Globus pallidus (tissue), 1 donor: ENCODE measurements around the gene ZNF836.
"Not testable (repeated sequence)": the region's sequence is repeated elsewhere in the genome, so short reads cannot be mapped to it uniquely, and the experiment has no call there.

ENCODE experiments used
- DNase-seq: peaks from one replicate; pipeline ENCODE4 v3.0.0-alpha.2; 2015; ENCODE audit warnings: low spot score

Gene ZNF836

DNA sequence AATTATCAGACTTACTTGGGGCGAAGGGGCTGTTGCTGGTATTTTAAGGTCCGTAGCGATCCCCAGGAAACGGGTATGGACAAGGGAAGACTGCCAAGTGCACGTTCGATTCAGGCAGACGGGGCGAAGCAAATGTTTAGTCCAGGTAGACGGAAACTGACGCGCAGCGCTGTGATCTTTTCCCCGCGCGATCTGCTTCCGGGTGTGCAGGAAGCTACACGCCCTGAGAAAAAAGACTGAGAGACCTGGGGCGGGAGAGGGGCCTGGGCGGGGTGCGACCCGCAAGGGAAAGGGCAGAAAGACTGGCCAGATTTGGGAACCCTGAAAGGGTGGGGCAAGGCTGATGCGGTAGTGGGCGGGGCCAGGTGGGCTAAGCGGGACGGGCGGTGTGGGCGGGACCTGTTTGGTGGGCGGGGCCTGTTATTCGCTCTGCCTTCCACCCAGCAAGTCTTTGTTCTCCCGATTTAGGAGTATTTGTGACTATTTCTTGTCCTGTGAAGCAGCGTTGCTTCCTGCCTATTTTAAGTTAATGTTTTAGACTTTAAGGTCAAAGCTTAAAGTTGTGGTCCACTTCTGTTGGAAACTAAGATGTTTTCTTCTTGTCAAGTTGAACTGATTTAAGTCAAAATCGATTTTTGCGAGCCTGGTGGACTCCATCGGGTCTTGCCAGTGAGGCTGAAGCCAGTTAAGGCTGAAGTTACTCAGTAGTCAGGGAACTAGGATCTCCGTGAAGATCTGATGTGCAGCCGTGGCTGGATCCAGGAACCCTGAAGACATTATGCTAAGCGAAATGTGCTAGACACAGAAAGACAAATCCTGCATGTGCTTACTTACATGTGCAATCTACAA lies at the start of gene ZNF836:
Gene ZNF836, minus strand, starts transcription at position 301 of the 849 bp plus-strand sequence. CDS start 3,549 bp downstream, outside the sequence.
- peak; percentile 81 for DNase-seq

DNA sequence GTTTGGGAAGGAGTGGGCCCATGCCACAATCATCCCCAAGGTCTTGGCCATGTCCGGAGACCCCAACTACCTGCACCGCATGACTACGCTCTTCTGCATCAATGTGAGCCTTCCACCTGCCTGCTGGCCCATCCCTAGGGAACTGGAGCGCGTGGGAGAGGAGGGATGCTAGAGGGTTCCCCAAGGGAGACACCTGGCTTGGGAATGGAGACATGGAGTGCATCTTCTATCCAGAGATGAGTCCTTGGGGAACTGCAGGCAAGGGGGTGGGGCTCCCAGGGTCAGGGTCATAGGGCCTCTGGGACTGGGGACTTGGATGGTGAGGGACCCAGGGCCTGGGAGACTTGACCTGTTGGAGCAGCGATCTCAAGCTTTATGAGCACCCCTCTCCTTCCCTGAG lies 49.6 kb upstream of the ZNF836 start:
- no peak for DNase-seq

DNA sequence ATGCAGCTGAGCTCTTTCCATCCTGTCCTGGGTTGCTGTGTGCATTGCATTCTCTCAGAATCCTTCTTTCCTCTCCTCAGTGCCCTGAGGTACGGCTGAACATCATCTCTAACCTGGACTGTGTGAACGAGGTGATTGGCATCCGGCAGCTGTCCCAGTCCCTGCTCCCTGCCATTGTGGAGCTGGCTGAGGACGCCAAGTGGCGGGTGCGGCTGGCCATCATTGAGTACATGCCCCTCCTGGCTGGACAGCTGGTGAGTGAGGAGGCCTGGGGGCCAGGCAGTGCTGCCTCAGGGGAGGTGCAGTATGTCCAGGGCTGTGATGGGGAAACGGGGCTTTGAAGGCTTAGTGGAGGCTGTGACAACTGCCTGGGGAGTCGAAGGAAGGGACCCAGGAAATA lies 48.2 kb upstream of the ZNF836 start:
- DNase-seq, result no peak

DNA sequence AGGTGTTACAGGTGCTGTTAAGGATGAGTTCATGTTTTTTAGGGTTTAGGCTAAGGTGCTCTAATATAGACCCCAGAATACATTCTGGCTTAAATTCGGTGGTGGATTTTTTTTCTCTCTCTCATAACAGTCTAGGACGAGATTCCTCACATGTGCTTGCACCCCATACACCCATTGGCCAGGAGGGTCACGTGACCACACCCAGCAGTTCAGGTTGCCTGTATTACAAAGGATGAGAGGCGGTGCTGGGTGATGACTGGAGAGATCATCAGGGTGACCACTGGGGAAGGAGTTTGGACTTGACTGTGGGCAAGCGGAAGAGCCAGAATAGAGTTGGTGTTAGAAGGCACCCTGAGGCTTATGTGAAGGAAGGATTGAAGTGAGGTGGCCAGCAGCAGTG lies 46.2 kb upstream of the ZNF836 start:
- DNase-seq, result no peak

DNA sequence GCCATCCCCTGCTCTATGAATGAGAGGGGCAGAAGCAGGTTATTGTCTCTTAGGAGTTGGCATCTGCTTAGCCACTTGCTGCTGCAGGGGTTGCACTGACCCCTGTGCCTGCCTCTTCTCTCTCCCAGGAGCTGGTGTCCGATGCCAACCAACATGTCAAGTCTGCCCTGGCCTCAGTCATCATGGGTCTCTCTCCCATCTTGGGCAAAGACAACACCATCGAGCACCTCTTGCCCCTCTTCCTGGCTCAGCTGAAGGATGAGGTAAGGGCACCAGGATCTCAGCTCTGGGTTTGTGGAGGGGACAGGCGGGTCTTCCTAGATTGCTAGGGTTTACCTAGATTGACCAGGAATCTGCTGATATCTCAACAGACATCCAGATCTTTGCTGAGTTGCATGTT lies 45.0 kb upstream of the ZNF836 start:
- DNase-seq, result no peak

DNA sequence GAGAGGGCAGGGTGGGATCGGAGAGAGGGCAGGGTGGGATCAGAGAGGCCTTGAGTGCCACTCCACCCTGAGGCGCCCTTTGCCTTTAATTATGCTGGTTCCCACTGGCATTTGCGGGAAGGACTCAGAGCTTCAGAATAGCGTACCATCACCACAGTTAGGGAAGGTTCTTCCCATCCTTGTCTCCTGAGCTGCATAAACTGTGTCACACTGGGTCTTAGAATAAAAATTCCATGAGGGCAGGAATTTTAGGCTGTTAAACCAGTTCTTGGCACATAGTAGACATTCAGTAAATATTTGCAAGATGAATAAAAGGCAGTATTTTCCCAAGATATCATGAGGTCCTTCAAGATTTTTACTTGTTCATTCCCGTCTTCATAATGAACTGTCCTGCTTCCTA lies 42.8 kb upstream of the ZNF836 start:
- no peak for DNase-seq

DNA sequence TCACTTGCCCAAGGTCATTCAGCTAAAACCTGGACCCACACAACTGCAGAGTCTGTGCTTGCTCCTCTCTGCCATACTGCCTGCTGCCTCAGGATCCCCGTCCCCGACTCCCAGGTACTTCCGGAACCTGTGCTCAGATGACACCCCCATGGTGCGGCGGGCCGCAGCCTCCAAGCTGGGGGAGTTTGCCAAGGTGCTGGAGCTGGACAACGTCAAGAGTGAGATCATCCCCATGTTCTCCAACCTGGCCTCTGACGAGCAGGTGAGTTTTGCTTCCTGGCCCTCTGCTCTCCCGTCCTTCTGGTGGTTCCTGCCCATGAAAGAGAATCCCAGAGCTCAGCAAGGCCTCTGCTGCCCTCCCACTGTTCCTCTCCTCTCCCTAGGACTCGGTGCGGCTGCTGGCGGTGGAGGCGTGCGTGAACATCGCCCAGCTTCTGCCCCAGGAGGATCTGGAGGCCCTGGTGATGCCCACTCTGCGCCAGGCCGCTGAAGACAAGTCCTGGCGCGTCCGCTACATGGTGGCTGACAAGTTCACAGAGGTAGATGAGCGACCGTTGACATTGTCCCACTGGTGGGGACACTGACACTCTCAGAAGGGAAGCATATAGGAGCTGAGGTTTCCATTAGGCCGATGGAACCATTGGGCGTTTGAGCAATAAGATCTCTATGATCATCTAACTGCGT lies 41.3 kb upstream of the ZNF836 start:
- DNase-seq, result no peak

DNA sequence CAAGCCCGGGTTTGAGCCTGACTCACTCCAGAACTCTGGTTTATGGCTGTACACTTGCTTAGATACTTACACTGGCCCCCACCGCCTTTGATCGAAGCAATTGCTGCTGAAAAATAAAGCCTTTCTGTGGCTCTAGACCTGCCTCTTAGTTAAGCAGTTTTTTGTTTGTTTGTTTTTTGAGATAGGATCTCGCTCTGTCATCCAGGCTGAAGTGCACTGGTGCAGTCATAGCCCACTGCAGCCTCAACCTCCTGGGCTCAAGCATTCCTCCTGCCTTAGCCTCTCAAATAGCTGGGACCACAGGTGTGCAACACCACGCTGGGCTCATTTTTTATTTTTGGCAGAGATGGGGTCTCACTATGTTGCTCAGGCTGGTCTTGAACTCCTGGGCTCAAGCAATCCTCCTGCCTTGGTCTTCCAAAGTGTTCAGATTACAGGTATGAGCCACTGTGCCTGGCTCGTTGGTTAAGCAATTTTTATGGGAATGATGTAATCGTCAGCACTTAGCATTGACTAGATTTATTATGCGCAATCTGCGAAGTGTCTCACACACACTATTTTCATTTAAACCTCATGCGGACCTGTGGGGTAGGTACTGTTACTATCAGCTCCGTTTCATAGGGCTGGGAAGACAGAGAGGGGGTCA lies 40.6 kb upstream of the ZNF836 start:
- DNase-seq, result no peak

DNA sequence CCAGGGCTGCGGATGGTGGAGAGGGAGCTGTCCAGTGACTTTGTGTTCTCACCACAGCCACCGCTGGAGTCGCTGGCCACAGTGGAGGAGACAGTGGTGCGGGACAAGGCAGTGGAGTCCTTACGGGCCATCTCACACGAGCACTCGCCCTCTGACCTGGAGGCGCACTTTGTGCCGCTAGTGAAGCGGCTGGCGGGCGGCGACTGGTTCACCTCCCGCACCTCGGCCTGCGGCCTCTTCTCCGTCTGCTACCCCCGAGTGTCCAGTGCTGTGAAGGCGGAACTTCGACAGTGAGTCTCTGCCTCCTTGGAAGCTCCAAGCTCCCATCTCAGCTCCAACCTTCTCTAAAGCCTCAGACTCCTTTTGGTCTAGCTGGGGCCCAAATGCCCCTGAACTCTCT lies 39.8 kb upstream of the ZNF836 start:
- DNase-seq, result no peak

DNA sequence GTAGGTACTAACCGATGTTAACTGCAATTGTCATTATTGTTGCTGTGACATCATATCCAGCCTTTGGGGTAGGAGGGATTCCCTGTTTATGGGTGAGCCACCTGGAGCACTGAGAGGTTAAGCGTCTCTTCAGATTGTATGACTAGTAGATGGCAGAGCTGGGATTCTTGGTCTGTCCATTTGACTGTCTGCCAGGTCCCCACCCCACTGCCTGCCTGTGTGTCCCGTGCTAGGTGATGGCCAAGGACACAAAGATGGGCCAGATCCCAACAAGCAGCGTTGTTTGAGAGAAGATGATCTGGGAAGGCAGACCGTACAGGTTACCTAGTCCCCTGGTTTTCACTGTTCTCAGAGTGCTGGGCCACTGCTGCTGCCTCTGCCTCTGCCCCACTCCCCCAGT lies 35.1 kb upstream of the ZNF836 start:
- no peak for DNase-seq

DNA sequence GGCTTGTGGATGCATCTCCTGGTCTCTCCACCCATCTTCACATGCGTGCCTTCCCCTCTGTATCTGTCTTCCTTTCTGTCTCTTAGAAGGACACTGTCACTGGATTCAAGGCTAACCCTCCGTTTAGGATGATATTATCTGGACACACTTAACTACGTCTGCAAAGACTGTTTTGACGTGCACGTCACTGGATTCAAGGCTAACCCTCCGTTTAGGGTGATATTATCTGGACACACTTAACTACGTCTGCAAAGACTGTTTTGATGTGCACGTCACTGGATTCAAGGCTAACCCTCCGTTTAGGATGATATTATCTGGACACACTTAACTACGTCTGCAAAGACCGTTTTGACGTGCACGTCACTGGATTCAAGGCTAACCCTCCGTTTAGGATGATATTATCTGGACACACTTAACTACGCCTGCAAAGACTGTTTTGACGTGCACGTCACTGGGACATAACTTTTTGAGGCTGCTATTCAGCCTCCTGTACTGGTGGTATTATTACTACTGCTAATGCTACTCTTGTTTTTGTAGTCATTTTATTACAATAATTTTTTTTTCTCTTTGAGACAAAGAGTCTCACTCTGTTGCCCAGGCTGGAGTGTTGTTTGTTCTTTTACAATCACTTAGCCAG lies 29.5 kb upstream of the ZNF836 start:
- DNase-seq, result not testable (repeated sequence)

DNA sequence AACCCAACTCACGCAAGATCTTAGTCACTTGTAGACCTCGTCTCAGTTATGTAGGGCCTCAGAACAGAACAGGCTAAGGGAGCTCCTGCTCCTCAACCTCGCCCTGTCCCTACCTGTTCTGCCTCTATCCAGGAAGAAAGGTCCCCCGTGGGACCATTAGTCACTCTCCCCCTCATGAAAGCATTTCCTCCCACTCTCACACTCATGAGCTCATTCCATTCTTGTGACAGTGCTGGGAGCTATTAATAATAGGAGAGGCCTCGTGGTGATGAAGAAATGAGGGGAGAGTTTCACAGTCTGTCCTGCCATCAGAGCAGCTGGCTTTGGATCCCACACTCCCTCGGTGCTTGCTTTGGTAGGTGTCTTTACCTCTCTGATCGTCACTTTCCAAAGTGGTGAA lies 28.6 kb upstream of the ZNF836 start:
- no peak for DNase-seq

DNA sequence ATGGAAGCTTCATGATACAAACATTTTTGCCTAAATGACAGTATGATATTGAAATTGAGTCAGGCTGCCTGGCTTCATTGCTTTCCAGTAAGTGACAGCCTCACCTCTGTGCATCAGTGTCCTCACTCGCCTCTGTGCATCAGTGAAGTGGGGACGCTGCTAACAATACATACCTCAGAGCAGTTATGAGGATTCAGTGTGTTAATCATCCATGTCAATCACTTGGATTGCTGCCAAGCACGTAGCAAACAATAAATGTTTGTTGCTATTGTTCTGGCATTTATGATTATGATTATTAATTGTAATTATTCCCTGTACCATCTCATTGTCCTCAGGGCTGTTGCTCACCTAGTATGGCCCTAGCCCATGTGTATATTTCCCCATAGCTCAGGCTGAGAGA lies 27.3 kb upstream of the ZNF836 start:
- no peak for DNase-seq

DNA sequence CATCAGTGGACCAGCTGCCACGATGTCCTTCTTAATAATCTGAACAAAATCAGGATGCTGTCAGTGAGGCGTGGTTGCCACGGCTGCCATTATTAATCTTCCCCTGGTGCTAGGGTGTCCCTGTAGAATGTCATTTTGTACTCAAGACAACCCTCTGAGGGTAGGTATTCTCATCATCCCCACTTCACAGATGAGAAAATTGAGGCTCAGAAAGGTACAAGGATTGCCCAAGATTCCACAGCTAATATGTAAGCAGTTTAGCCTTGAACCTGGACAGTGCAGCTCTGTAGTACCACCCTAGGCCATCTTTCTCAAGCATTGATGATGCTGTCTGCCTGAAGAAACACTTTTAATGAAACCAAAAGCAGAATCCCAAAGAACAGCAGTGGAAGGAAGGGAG lies 26.5 kb upstream of the ZNF836 start:
- DNase-seq, result no peak

DNA sequence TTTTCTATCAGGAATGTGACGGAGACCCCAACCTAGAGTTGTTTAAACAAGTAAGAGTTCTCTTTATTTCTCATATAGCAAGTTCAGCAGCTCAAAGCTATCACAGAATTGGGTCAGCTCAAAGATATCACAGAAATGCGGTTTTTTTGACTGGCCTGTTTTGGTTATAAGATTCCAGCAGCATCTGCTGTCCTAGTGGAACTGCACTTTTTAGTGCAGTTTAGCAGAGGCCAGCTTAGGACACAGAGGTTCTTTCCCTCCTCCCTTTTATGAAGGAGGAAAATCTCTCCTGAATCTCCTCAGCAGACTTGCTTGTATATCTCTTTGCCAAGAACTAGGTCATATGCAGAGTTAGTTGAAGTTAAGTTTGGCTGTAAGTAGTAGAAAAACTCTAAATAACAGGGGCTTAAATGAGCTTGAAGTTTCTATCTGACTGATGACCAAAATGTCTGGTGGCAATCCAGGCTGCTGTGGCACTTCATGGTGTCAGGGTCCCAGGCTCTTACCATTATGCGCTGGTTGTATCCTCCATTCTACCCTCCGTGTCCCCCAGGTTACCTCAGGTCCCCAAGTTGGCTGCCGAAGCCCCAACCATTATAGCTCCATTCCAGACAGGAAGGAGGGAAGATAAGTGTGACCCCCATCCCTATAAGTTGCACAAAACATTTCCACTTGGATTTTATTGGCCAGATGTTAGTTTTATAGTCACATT lies 25.0 kb upstream of the ZNF836 start:
- DNase-seq, result no peak

DNA sequence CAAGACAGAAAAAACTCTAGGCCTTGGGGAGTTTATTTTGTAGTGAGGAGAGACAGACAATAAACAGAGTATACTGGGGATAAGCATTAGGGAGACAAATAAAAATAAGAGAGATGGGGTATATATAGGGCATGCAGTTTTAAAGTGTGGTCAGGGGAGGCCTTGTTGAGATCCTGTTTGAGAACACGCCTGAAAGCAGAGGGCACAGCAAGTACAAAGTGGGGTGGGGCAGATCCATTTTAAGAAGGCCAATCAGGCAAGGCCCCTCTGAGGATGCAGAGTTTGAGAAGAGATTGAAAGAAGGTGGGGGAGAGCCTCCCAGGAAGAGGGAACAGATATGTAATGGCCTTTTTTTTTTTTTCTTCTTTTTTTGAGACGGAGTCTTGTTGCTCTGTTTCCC lies 20.5 kb upstream of the ZNF836 start:
- no peak for DNase-seq

DNA sequence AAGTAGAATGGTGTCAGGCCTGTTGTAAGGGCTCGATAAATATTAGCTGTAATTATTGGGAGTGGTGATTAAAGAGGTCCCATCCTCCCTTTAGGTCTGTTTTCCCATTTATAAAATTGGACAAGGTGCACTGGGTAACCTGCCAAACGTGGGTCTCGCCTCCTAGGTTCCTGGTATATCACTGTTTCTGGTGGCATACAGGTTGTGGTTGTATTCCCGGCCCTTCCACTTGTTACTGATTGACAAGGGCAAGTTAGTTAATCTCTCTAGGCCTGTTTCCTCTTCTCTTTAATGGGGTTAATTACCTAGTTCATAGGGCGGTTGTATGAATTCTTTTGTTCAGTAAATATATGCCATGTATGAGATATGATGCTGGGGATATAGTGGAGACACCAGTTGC lies 20.0 kb upstream of the ZNF836 start:
- no peak for DNase-seq

DNA sequence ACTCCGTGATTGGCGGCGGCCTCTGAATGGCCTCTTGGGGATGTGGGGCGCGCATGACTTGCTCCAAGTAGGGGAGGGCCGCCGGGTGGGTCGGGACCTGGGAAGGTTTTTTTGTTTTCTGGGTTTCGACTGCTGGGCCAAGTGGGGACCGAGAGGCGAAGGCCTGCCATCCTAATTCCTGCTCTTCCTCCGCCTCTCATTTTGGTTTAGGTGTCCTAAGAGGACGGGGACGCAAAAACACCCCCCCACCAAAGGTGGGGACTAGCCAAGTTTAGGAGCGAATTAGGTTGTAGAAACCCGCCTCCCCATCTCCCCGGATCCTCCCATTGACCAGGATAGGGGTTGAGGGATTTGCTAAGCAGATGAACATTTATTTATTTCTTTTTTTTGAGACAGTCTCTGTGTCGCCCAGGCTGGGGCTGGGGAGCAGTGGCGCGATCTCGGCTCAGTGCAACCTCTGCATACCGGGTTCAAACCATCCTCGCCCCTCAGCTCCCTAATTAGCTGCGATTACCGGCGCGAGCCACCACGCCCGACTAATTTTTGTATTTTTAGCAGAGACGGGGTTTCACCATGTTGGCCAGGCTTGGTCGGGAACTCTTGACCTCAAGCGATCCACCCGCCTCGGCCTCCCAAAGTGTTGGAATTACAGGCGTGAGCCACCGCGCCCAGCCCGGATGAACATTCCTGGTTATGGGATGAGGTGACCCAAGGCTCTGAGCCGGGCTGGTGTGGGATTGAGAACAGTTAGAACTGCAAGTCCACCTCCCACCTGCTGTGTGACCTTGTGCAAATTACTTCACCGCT lies 19.3 kb upstream of the ZNF836 start:
- DNase-seq, result no peak

DNA sequence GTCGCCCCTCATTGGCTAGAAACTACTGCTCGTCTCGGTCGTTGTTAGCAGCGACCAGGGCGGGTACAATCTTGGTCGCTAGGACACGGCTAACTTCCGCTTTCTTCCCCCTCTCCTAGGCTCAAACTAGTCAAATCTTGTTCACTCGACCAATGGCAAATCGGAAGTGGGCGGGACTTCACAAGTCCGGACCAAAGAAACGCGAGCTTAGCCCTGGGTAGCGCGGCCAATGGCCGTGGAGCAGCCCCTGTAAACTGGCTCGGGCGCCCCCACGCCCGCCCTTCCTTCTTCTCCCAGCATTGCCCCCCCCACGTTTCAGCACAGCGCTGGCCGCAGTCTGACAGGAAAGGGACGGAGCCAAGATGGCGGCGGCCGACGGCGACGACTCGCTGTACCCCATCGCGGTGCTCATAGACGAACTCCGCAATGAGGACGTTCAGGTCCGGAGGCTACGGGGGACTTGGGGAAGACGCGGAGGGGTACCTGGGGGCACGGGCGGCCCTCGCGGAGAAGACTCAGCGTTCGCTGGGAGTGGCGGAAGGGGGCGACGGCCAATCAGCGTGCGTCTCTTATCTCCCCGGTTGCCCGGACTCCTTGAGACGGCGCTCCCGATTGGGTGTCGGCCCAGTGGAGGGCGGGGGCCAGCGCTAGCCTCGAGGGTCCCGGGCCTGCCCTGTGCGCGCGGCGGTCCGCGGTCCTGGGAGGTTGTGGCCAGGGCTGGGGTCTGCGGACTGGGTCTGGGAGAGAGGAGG lies 18.5 kb upstream of the ZNF836 start, which contains the start of gene PPP2R1A:
Gene PPP2R1A, plus strand, starts transcription at position 318 of the 752 bp plus-strand sequence. Its CDS starts 45 bp downstream, at position 363.
- peak; percentile 100 for DNase-seq
